HepG2 (cell line): Measurements from ENCODE around the gene UGGT1. TPM values are rescaled to one million over a fixed set of nuclear protein-coding genes. Genes with fewer than 3 reads are reported as not detected.

Experiments used
- ARNT2 ChIP-seq: sonication (generic); formaldehyde crosslinking; IDR thresholded peaks from 2 replicates; pipeline ENCODE4 v1.8.0; 2022; ENCODE audit warnings: mild to moderate bottlenecking, low read depth, missing genetic modification reagents, moderate library complexity
- CENPBD1 ChIP-seq: sonication (generic); formaldehyde crosslinking; IDR thresholded peaks from 2 replicates; pipeline ENCODE4 v1.8.0; 2022; ENCODE audit warnings: missing genetic modification reagents, low read depth, mild to moderate bottlenecking, borderline replicate concordance
- CREM ChIP-seq, 2 experiments: sonication (generic) in 1 of 2; formaldehyde crosslinking in 1 of 2; IDR thresholded peaks; 2 replicates each; pipeline versions ENCODE4 v1.4.0 to v1.6.1; 2016 to 2020; ENCODE audit warnings: antibody characterized with exemption in 1 of 2, mild to moderate bottlenecking in 1 of 2, missing genetic modification reagents in 1 of 2
- DZIP1 ChIP-seq: sonication (generic); formaldehyde crosslinking; IDR thresholded peaks from 2 replicates; pipeline ENCODE4 v1.5.0; 2020; ENCODE audit warnings: mild to moderate bottlenecking, missing genetic modification reagents
- HMGA1 ChIP-seq: sonication (generic); formaldehyde crosslinking; conservative IDR thresholded peaks from 2 replicates; pipeline ENCODE4 v1.4.0; 2020; ENCODE audit warnings: missing genetic modification reagents
- HNF4G ChIP-seq, 2 experiments: sonication (generic) in 1 of 2; formaldehyde crosslinking in 1 of 2; IDR thresholded peaks; 2 replicates each; pipeline versions ENCODE4 v1.4.0 to v1.6.1; 2011 to 2020; ENCODE audit warnings: borderline replicate concordance in 2 of 2, low read depth in 2 of 2, mild to moderate bottlenecking in 2 of 2, low read length in 1 of 2, missing genetic modification reagents in 1 of 2, moderate library complexity in 1 of 2
- MNT ChIP-seq: fragments of 450-650 bp; IDR thresholded peaks from 2 replicates; pipeline ENCODE4 v1.6.1; 2016
- PREB ChIP-seq: sonication (generic); formaldehyde crosslinking; IDR thresholded peaks from 2 replicates; pipeline ENCODE4 v1.4.0; 2020; ENCODE audit warnings: missing genetic modification reagents
- RARG ChIP-seq: sonication (generic); formaldehyde crosslinking; IDR thresholded peaks from 2 replicates; pipeline ENCODE4 v1.4.0; 2020; ENCODE audit warnings: low read depth, mild to moderate bottlenecking, missing genetic modification reagents
- REPIN1 ChIP-seq: sonication (generic); formaldehyde crosslinking; IDR thresholded peaks from 2 replicates; pipeline ENCODE4 v1.8.0; 2022; ENCODE audit warnings: missing genetic modification reagents, low read depth, mild to moderate bottlenecking, borderline replicate concordance
- SNAPC5 ChIP-seq: sonication (generic); formaldehyde crosslinking; IDR thresholded peaks from 2 replicates; pipeline ENCODE4 v1.8.1; 2023; ENCODE audit warnings: mild to moderate bottlenecking, missing genetic modification reagents, borderline replicate concordance
- ZBTB26 ChIP-seq: IDR thresholded peaks from 2 replicates; pipeline ENCODE4 v1.6.1; 2016; ENCODE audit warnings: missing compliant biosample characterization, missing genetic modification reagents, borderline replicate concordance
- ZBTB34 ChIP-seq: sonication (generic); formaldehyde crosslinking; IDR thresholded peaks from 2 replicates; pipeline ENCODE4 v1.8.0; 2022; ENCODE audit warnings: mild to moderate bottlenecking, missing genetic modification reagents
- ZNF331 ChIP-seq: sonication (generic); formaldehyde crosslinking; IDR thresholded peaks from 2 replicates; pipeline ENCODE4 v1.4.0; 2020; ENCODE audit warnings: missing genetic modification reagents
- ZNF431 ChIP-seq: sonication (generic); formaldehyde crosslinking; IDR thresholded peaks from 2 replicates; pipeline ENCODE4 v1.9.0; 2022; ENCODE audit warnings: missing genetic modification reagents, low read depth, mild to moderate bottlenecking, borderline replicate concordance
- ZNF703 ChIP-seq: sonication (generic); formaldehyde crosslinking; IDR thresholded peaks from 2 replicates; pipeline ENCODE4 v1.5.1; 2020; ENCODE audit warnings: missing genetic modification reagents, mild to moderate bottlenecking, moderate library complexity, borderline replicate concordance
- polyA plus RNA-seq, 8 experiments: library from polyadenylated mRNA; depleted of rRNA in 3 of 8; stranded (reverse) in 7 of 8; unstranded in 1 of 8; fragments of >200 nt; fragmentation: Illumina TruSeq in 4 of 8; extraction: Trizol in 4 of 8; gene quantifications; 2 replicates each; pipeline versions ENCODE4 v1.2.1 to v1.2.3, GENCODE V29; 2011 to 2016; ENCODE audit warnings: low read depth in 4 of 8, missing spikeins in 1 of 8, mixed read lengths in 1 of 8; ENCODE audit not compliant: insufficient read depth in 1 of 8
- total RNA-seq, 5 experiments: library from RNA; depleted of rRNA; stranded (reverse); fragments of >200 nt; fragmentation: Illumina TruSeq; extraction: Trizol; gene quantifications; 2 replicates each; pipeline ENCODE4 v1.2.3, GENCODE V29; 2016; ENCODE audit warnings: low read depth in 1 of 5

Gene UGGT1
- total and polyA plus RNA-seq, 2 of the 13 experiments (the other 11 are each of a cell fraction or from before 2014, with no cell fraction given): 35.8 to 83.2 TPM

- peak; percentile 59 for TF ChIP-seq ZBTB34 (CRISPR knock-in tag)
- TF ChIP-seq RARG (CRISPR knock-in tag): peak; percentile 50; the same call in 1 of the 2 replicates
- peak; percentile 97 for TF ChIP-seq ZBTB26
- peak; percentile 98 for TF ChIP-seq CREM (IDR thresholded peaks at IDR 0.05)
- no peak for TF ChIP-seq CREM (CRISPR knock-in tag; IDR thresholded peaks at IDR 0.05)
- TF ChIP-seq HMGA1 (CRISPR knock-in tag): no peak
- TF ChIP-seq PREB: no peak
- TF ChIP-seq REPIN1 (CRISPR knock-in tag): peak; percentile 92
- no peak for TF ChIP-seq ZNF703
- TF ChIP-seq SNAPC5 (CRISPR knock-in tag): 0 out of 2 replicates have a peak, but pooled peaks have one; percentile 25
- no peak for TF ChIP-seq ZNF431 (CRISPR knock-in tag)
- TF ChIP-seq DZIP1 (CRISPR knock-in tag): no peak
- TF ChIP-seq ARNT2 (CRISPR knock-in tag): no peak
- peak; percentile 84 for TF ChIP-seq HNF4G (IDR thresholded peaks at IDR 0.05; ENCODE audit: borderline replicate concordance, low read depth, low read length)
- 0 out of 2 replicates have a peak, but pooled peaks have one; percentile 50 for TF ChIP-seq HNF4G (CRISPR knock-in tag; IDR thresholded peaks at IDR 0.05; ENCODE audit: borderline replicate concordance, low read depth)
- 0 out of 2 replicates have a peak, but pooled peaks have one; percentile 15 for TF ChIP-seq MNT
- TF ChIP-seq ZNF331 (CRISPR knock-in tag): peak; percentile 94
- no peak; the same call in 1 of the 2 replicates for TF ChIP-seq CENPBD1 (CRISPR knock-in tag)
Observed at GRCh38 chr2:128178650-128179460, 87.9 kb downstream of the UGGT1 start (continued).
